Measurements from ENCODE around the gene ARMC9.

Gene ARMC9

DNA sequence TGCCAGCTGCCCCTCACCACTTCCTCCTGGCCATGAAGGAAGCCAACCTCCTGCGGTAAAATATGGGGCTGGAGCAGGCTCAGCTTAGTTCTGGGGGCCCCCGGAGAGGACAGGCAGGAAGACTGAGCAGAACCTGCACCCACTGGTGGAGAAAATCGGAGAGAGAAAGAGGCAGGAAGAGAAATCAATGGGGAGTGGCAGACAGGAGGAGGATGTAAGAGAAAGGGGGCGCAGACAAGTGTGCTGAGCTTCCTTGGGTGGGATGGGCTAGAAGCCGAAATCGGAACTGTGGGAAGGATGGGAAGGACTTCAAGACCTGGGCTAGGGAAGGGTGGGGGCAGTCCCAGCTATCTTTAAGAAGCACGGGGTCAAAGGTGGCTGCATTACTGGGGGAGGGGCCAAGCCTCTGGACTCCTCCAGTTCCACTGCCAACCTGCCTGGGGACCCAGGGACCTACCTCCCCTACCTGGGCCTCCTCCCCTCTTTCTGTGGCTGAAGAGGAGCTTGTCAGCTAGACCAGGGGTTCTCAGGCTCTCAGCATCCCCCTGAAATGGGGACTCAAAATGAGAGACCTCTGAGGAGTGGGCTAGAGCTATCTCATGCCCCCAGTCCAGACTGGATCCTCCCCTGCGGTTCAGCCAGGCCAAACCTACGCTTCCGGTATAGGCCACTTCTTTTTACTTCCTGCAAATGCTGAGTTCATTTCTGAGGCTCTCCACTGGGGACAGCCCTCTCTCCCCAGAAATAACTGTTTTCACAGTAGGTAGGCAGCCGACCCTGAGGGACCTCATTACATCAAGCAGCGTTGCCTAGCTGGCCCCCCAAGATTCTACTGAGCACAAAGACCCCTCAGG, 163.5 kb downstream of the ARMC9 start:
- Histone ChIP-seq H3K4me3 (ENCODE audit: low read length in 2 of 2) (no peak overlapping the region), H3K23ac (ENCODE audit: low read depth, low read length, poor library complexity) (no peak overlapping the region), H3K18ac (ENCODE audit: low read length) (no peak overlapping the region), H2BK120ac (ENCODE audit: low read depth, low read length) (no peak overlapping the region), H3K9ac (ENCODE audit: low read depth, low read length, poor library complexity) (no peak overlapping the region), H3K27me3 (ENCODE audit: control insufficient read depth in 3 of 3, insufficient read depth in 3 of 3, low read depth in 1 of 3, low read length in 3 of 3) (no peaks in the 10 kb centered on the region), H3K79me1 (ENCODE audit: low read depth, low read length) (no peaks in the 10 kb centered on the region), H3K4me2 (ENCODE audit: insufficient read depth, low read length, poor library complexity, severe bottlenecking) (no peak overlapping the region), H4K91ac (ENCODE audit: low read depth, low read length, poor library complexity) (no peak overlapping the region), H3K36me3 (replicated peaks in 1 of 2; ENCODE audit: control insufficient read depth in 2 of 2, insufficient read depth in 2 of 2, low read length in 2 of 2) (peaks cover 11% of the 10 kb centered on the region in 2 donors), H2BK15ac (ENCODE audit: low read length) (peak overlapping the region; percentile 89), H2AFZ (ENCODE audit: low read length) (no peak overlapping the region), H3K9me3 (replicated peaks in 1 of 2; ENCODE audit: control insufficient read depth in 2 of 2, insufficient read depth in 1 of 2, low read depth in 1 of 2, low read length in 2 of 2) (no peaks in the 10 kb centered on the region), H3K4ac (ENCODE audit: low read length) (no peak overlapping the region), H2BK5ac (ENCODE audit: low read length) (peak overlapping the region; percentile 82), H3K27ac (replicated peaks; ENCODE audit: low read length) (no peak overlapping the region), H3K14ac (ENCODE audit: low read length) (peak overlapping the region; percentile 51), H4K8ac (ENCODE audit: low read depth, low read length) (no peak overlapping the region), H3K4me1 (ENCODE audit: control insufficient read depth in 2 of 2, insufficient read depth in 1 of 2, low read depth in 1 of 2, low read length in 2 of 2) (peaks cover 5 to 13% of the 10 kb centered on the region in 2 donors), H2BK12ac (ENCODE audit: low read length) (no peak overlapping the region), H2AK5ac (ENCODE audit: low read depth, low read length) (no peak overlapping the region)
- no peak for DNase-seq (ENCODE audit: low spot score)
- WGBS, 2 donors (ENCODE audit: extremely low coverage in 2 of 2, insufficient read length in 2 of 2, insufficient replicate concordance in 1 of 2): no CpG with 5 or more reads among the region's 12 CpGs

GRCh38 chr2:231362555-231363184, 164.2 kb downstream of the ARMC9 start:
- H2BK15ac ChIP-seq (ENCODE audit: low read length): no peak overlapping the region
- peak overlapping the region; percentile 26 for H3K9ac ChIP-seq (ENCODE audit: low read depth, low read length, poor library complexity)
- H3K4me2 ChIP-seq (ENCODE audit: insufficient read depth, low read length, poor library complexity, severe bottlenecking): no peak overlapping the region
- peaks cover 5 to 13% of the 10 kb centered on the region in 2 donors for H3K4me1 ChIP-seq (ENCODE audit: control insufficient read depth in 2 of 2, insufficient read depth in 1 of 2, low read depth in 1 of 2, low read length in 2 of 2)
- H3K27me3 ChIP-seq (ENCODE audit: control insufficient read depth in 3 of 3, insufficient read depth in 3 of 3, low read depth in 1 of 3, low read length in 3 of 3): no peaks in the 10 kb centered on the region
- H2AK5ac ChIP-seq (ENCODE audit: low read depth, low read length): no peak overlapping the region
- no peaks in the 10 kb centered on the region for H3K79me1 ChIP-seq (ENCODE audit: low read depth, low read length)
- H2AFZ ChIP-seq (ENCODE audit: low read length): no peak overlapping the region
- H2BK12ac ChIP-seq (ENCODE audit: low read length): no peak overlapping the region
- H3K4ac ChIP-seq (ENCODE audit: low read length): no peak overlapping the region
- H3K27ac ChIP-seq (replicated peaks; ENCODE audit: low read length): no peak overlapping the region
- no peak overlapping the region for H2BK5ac ChIP-seq (ENCODE audit: low read length)
- H3K36me3 ChIP-seq (replicated peaks in 1 of 2; ENCODE audit: control insufficient read depth in 2 of 2, insufficient read depth in 2 of 2, low read length in 2 of 2): peaks cover 11% of the 10 kb centered on the region in 2 donors
- H3K23ac ChIP-seq (ENCODE audit: low read depth, low read length, poor library complexity): peak overlapping the region; percentile 8
- no peak overlapping the region for H2BK120ac ChIP-seq (ENCODE audit: low read depth, low read length)
- WGBS, 2 donors (ENCODE audit: extremely low coverage in 2 of 2, insufficient read length in 2 of 2, insufficient replicate concordance in 1 of 2): no CpG with 5 or more reads among the region's 9 CpGs
- no peak for DNase-seq (ENCODE audit: low spot score)
- H3K14ac ChIP-seq (ENCODE audit: low read length): peak overlapping the region; percentile 0
- H4K91ac ChIP-seq (ENCODE audit: low read depth, low read length, poor library complexity): no peak overlapping the region
- H3K18ac ChIP-seq (ENCODE audit: low read length): no peak overlapping the region
- H4K8ac ChIP-seq (ENCODE audit: low read depth, low read length): no peak overlapping the region
- peaks cover 0 to 2% of the 10 kb centered on the region in 2 donors for H3K9me3 ChIP-seq (replicated peaks in 1 of 2; ENCODE audit: control insufficient read depth in 2 of 2, insufficient read depth in 1 of 2, low read depth in 1 of 2, low read length in 2 of 2)
- H3K4me3 ChIP-seq (ENCODE audit: low read length in 2 of 2): peak overlapping the region in 1 of 2 donors; percentile 11

GRCh38 chr2:231364061-231364460, 165.6 kb downstream of the ARMC9 start:
- Histone ChIP-seq H4K8ac (ENCODE audit: low read depth, low read length) (no peak overlapping the region), H3K9me3 (replicated peaks in 1 of 2; ENCODE audit: control insufficient read depth in 2 of 2, insufficient read depth in 1 of 2, low read depth in 1 of 2, low read length in 2 of 2) (peaks cover 0 to 2% of the 10 kb centered on the region in 2 donors), H3K27me3 (ENCODE audit: control insufficient read depth in 3 of 3, insufficient read depth in 3 of 3, low read depth in 1 of 3, low read length in 3 of 3) (no peaks in the 10 kb centered on the region), H2AFZ (ENCODE audit: low read length) (no peak overlapping the region), H3K79me1 (ENCODE audit: low read depth, low read length) (no peaks in the 10 kb centered on the region), H2BK120ac (ENCODE audit: low read depth, low read length) (no peak overlapping the region), H3K4me2 (ENCODE audit: insufficient read depth, low read length, poor library complexity, severe bottlenecking) (no peak overlapping the region), H3K18ac (ENCODE audit: low read length) (no peak overlapping the region), H3K14ac (ENCODE audit: low read length) (no peak overlapping the region), H3K9ac (ENCODE audit: low read depth, low read length, poor library complexity) (no peak overlapping the region), H3K4ac (ENCODE audit: low read length) (no peak overlapping the region), H3K36me3 (replicated peaks in 1 of 2; ENCODE audit: control insufficient read depth in 2 of 2, insufficient read depth in 2 of 2, low read length in 2 of 2) (peaks cover 11% of the 10 kb centered on the region in 2 donors), H2BK5ac (ENCODE audit: low read length) (no peak overlapping the region), H3K23ac (ENCODE audit: low read depth, low read length, poor library complexity) (no peak overlapping the region), H2BK15ac (ENCODE audit: low read length) (no peak overlapping the region), H2AK5ac (ENCODE audit: low read depth, low read length) (no peak overlapping the region), H2BK12ac (ENCODE audit: low read length) (no peak overlapping the region), H3K4me3 (ENCODE audit: low read length in 2 of 2) (no peak overlapping the region), H3K27ac (replicated peaks; ENCODE audit: low read length) (no peak overlapping the region), H4K91ac (ENCODE audit: low read depth, low read length, poor library complexity) (no peak overlapping the region), H3K4me1 (ENCODE audit: control insufficient read depth in 2 of 2, insufficient read depth in 1 of 2, low read depth in 1 of 2, low read length in 2 of 2) (peaks cover 5 to 13% of the 10 kb centered on the region in 2 donors)
- no CpG with 5 or more reads among the region's 5 CpGs for WGBS, 2 donors (ENCODE audit: extremely low coverage in 2 of 2, insufficient read length in 2 of 2, insufficient replicate concordance in 1 of 2)
- no peak for DNase-seq (ENCODE audit: low spot score)
